HG03097 (cell line): ENCODE measurements around the gene FBXL3.

Experiments
- ATAC-seq: cut with Tn5 transposase; IDR thresholded peaks from one replicate; pipeline ENCODE4 v1.9.1; 2021; ENCODE audit not compliant: unreplicated experiment, low FRiP score

FBXL3 gene

GRCh38 chr13:77026861-77027621, at the start of gene FBXL3:
TSS of gene FBXL3 (minus strand) at chr13:77027159. CDS start at chr13:77021860, 5,299 bp downstream.
- peak; percentile 60 for ATAC-seq

GRCh38 chr13:77067519-77067918, 40.6 kb upstream of the FBXL3 start:
- no peak for ATAC-seq

- no peak for ATAC-seq
These were observed 38.6 kb upstream of the FBXL3 start for GRCh38 chr13:77065461-77066147.

- ATAC-seq = no peak
These were observed 35.1 kb upstream of the FBXL3 start for GRCh38 chr13:77062097-77062496.

GRCh38 chr13:77061362-77061761, 34.4 kb upstream of the FBXL3 start:
- ATAC-seq = no peak

- no peak for ATAC-seq
These were observed 29.9 kb upstream of the FBXL3 start for GRCh38 chr13:77056886-77057285.

- ATAC-seq = no peak
These were observed 29.4 kb upstream of the FBXL3 start for GRCh38 chr13:77056382-77056781.

- no peak for ATAC-seq
These were observed 28.2 kb upstream of the FBXL3 start for GRCh38 chr13:77055158-77055557.

GRCh38 chr13:77053192-77053591, 26.2 kb upstream of the FBXL3 start:
- ATAC-seq = no peak

- no peak for ATAC-seq
These were observed 21.7 kb upstream of the FBXL3 start for GRCh38 chr13:77048681-77049080.

- ATAC-seq = no peak
These were observed 20.8 kb upstream of the FBXL3 start for GRCh38 chr13:77047649-77048343.

- ATAC-seq = no peak
These were observed 15.7 kb upstream of the FBXL3 start for GRCh38 chr13:77042566-77043177.

GRCh38 chr13:77040835-77041234, 13.9 kb upstream of the FBXL3 start:
- ATAC-seq = no peak

- no peak for ATAC-seq
These were observed 13.1 kb upstream of the FBXL3 start for GRCh38 chr13:77040076-77040475.

- no peak for ATAC-seq
These were observed 12.0 kb upstream of the FBXL3 start for GRCh38 chr13:77038907-77039480.

GRCh38 chr13:77036279-77036678, 9.3 kb upstream of the FBXL3 start:
- ATAC-seq = no peak

- ATAC-seq = no peak
These were observed 7.9 kb upstream of the FBXL3 start for GRCh38 chr13:77034881-77035280.

GRCh38 chr13:77033717-77034302, 6.9 kb upstream of the FBXL3 start:
- ATAC-seq = no peak

- ATAC-seq = no peak
These were observed 4.8 kb upstream of the FBXL3 start for GRCh38 chr13:77031656-77032243.

- ATAC-seq = no peak
These were observed 2.5 kb upstream of the FBXL3 start for GRCh38 chr13:77029436-77029835.
